Naive thymus-derived CD4-positive, alpha-beta T cell (primary cell): ENCODE measurements around the gene NRIP1. TPM values are rescaled to one million over a fixed set of nuclear protein-coding genes. Genes with fewer than 3 reads are reported as not detected.
"Not testable (repeated sequence)": the region's sequence is repeated elsewhere in the genome, so short reads cannot be mapped to it uniquely, and the experiment has no call there.

Source experiments
- ATAC-seq: fragments of 150-1000 bp; cut with Tn5 transposase; 2 replicates; pipeline ENCODE4 v1.10.0; 2021; ENCODE audit warnings: mild to moderate bottlenecking, moderate library complexity
- CTCF ChIA-PET: fragments of 350-600 bp; sonication (Branson Sonifier 250); formaldehyde crosslinking; loops from one replicate; lab custom pipeline; 2021; ENCODE audit warnings: antibody characterized with exemption; lab: Charles Lee
- POLR2A ChIA-PET: fragments of 350-600 bp; sonication (Branson Sonifier 250); formaldehyde crosslinking; loops from one replicate; lab custom pipeline; 2021; ENCODE audit warnings: antibody characterized with exemption, inconsistent platforms; lab: Charles Lee
- DNase-seq, 9 donors: peaks; one replicate each; pipeline versions ENCODE4 v3.0.0 to v3.0.0-alpha.2; 2020 to 2022; ENCODE audit warnings: mixed read lengths in 1 of 9
- H3K27ac ChIP-seq: one replicate; pipeline ENCODE4 v1.7.0; 2013; ENCODE audit warnings: mild to moderate bottlenecking, low read depth, low read length, moderate library complexity
- H3K27me3 ChIP-seq, 2 donors: one replicate each; pipeline ENCODE4 v1.7.0; 2013; ENCODE audit warnings: low read length in 2 of 2, mild to moderate bottlenecking in 2 of 2, moderate library complexity in 2 of 2; ENCODE audit not compliant: control insufficient read depth in 2 of 2, insufficient read depth in 2 of 2
- H3K36me3 ChIP-seq, 3 experiments: 1 replicate in 2 of 3; 2 replicates in 1 of 3; pipeline ENCODE4 v1.7.0; 2013; ENCODE audit warnings: low read length in 3 of 3, mild to moderate bottlenecking in 3 of 3, moderate library complexity in 1 of 3; ENCODE audit not compliant: insufficient read depth in 3 of 3, control insufficient read depth in 2 of 3
- H3K4me1 ChIP-seq, 2 donors: one replicate each; pipeline ENCODE4 v1.7.0; 2013; ENCODE audit warnings: low read length in 2 of 2, mild to moderate bottlenecking in 2 of 2, moderate library complexity in 1 of 2; ENCODE audit not compliant: control insufficient read depth in 2 of 2, insufficient read depth in 2 of 2
- H3K4me3 ChIP-seq: 2 replicates; pipeline ENCODE4 v1.7.0; 2013; ENCODE audit warnings: mild to moderate bottlenecking, low read length
- H3K9me3 ChIP-seq, 3 experiments: 1 replicate in 2 of 3; 2 replicates in 1 of 3; pipeline ENCODE4 v1.7.0; 2013; ENCODE audit warnings: low read length in 3 of 3; ENCODE audit not compliant: control insufficient read depth in 2 of 3
- H3K27ac Mint-ChIP-seq, 9 donors: one replicate each; pipeline ENCODE4 v1.8.0; 2020 to 2022; ENCODE audit warnings: mixed read lengths in 9 of 9, mild to moderate bottlenecking in 8 of 9, moderate library complexity in 5 of 9, inconsistent platforms in 2 of 9
- H3K27me3 Mint-ChIP-seq, 5 donors: one replicate each; pipeline ENCODE4 v1.8.0; 2021 to 2022; ENCODE audit warnings: mixed read lengths in 5 of 5, mild to moderate bottlenecking in 1 of 5
- H3K36me3 Mint-ChIP-seq, 5 donors: one replicate each; pipeline ENCODE4 v1.8.0; 2020 to 2022; ENCODE audit warnings: mixed read lengths in 5 of 5, mild to moderate bottlenecking in 3 of 5, inconsistent platforms in 1 of 5
- H3K4me1 Mint-ChIP-seq, 7 donors: one replicate each; pipeline ENCODE4 v1.8.0; 2020 to 2022; ENCODE audit warnings: mixed read lengths in 7 of 7, mild to moderate bottlenecking in 3 of 7, inconsistent platforms in 1 of 7
- H3K4me3 Mint-ChIP-seq, 10 donors: one replicate each; pipeline ENCODE4 v1.8.0; 2020 to 2022; ENCODE audit warnings: mild to moderate bottlenecking in 10 of 10, mixed read lengths in 10 of 10, moderate library complexity in 6 of 10, inconsistent platforms in 2 of 10
- H3K9me3 Mint-ChIP-seq, 11 donors: one replicate each; pipeline ENCODE4 v1.8.0; 2020 to 2022; ENCODE audit warnings: mixed read lengths in 11 of 11, mild to moderate bottlenecking in 4 of 11, inconsistent platforms in 1 of 11, moderate library complexity in 1 of 11
- intact Hi-C, 2 donors: fragments of 100-400 bp; cut with micrococcal nuclease; formaldehyde crosslinking; loops; one replicate each; pipeline ENCODE4 v1.15.1; 2023
- polyA plus RNA-seq, 2 donors: library from polyadenylated mRNA; unstranded; fragments of 300-500 nt; fragmentation: Illumina TruSeq; gene quantifications; one replicate each; pipeline ENCODE4 v1.2.3, GENCODE V29; 2021
- total RNA-seq, 6 experiments: library from RNA in 5 of 6; stranded (reverse) in 5 of 6; gene quantifications; 1 replicate in 5 of 6; 2 replicates in 1 of 6; pipeline ENCODE4 v1.2.3 and lab custom pipeline; 2021 to 2026

Gene NRIP1
- total and polyA plus RNA-seq, 7 experiments from 2014 or later: 13.8 to 42.6 (median 35.2) TPM

GRCh38 chr21:15031362-15031761 is 33.4 kb downstream of the NRIP1 start:
- Mint-ChIP-seq H3K36me3 (peaks cover 0 to 12% (median 7%) of the 10 kb centered on the region in 5 donors), H3K4me1 (peaks cover 3 to 72% (median 56%) of the 10 kb centered on the region in 7 donors)
- DNase-seq, H3K27ac Mint-ChIP-seq, intact Hi-C loops, H3K4me3 ChIP-seq, H3K9me3 ChIP-seq, H3K4me3 Mint-ChIP-seq, ATAC-seq, H3K36me3 ChIP-seq, CTCF ChIA-PET, H3K27ac ChIP-seq, H3K9me3 Mint-ChIP-seq, H3K4me1 ChIP-seq, H3K27me3 ChIP-seq, H3K27me3 Mint-ChIP-seq: not testable (repeated sequence)
- POLR2A ChIA-PET: interaction anchor here (1.0 kb wide), 1 partner anchor 12 kb away, joined by 4 read pairs; no protein-coding TSS in a partner anchor

- intact Hi-C loops, H3K9me3 ChIP-seq, H3K4me1 ChIP-seq, ATAC-seq, CTCF ChIA-PET, H3K4me3 ChIP-seq, H3K9me3 Mint-ChIP-seq, H3K27me3 Mint-ChIP-seq, H3K36me3 ChIP-seq, H3K27me3 ChIP-seq, H3K27ac ChIP-seq, POLR2A ChIA-PET, H3K27ac Mint-ChIP-seq, DNase-seq, H3K4me3 Mint-ChIP-seq: not testable (repeated sequence)
- Mint-ChIP-seq H3K36me3 (peaks cover 0 to 12% (median 8%) of the 10 kb centered on the region in 5 donors), H3K4me1 (peaks cover 3 to 69% (median 53%) of the 10 kb centered on the region in 7 donors)
Observed at GRCh38 chr21:15030861-15031260, 33.9 kb downstream of the NRIP1 start.

GRCh38 chr21:15029077-15029476 is 35.7 kb downstream of the NRIP1 start:
- intact Hi-C loops: no loop called here
- no peaks in the 10 kb centered on the region for H3K27me3 ChIP-seq
- no peaks in the 10 kb centered on the region for H3K9me3 ChIP-seq
- H3K4me3 Mint-ChIP-seq: no peak overlapping the region
- no peaks in the 10 kb centered on the region for H3K27me3 Mint-ChIP-seq
- CTCF ChIA-PET: no interaction called here
- no peak for DNase-seq
- H3K4me1 ChIP-seq: no peaks in the 10 kb centered on the region
- no peak overlapping the region for H3K4me3 ChIP-seq
- no peaks in the 10 kb centered on the region for H3K36me3 ChIP-seq
- peaks cover 0 to 64% (median 51%) of the 10 kb centered on the region in 7 donors for H3K4me1 Mint-ChIP-seq
- POLR2A ChIA-PET: interaction anchor here (0.5 to 1.4 kb wide), 3 partner anchors 23 to 93 kb away, joined by 3 read pairs; no protein-coding TSS in a partner anchor
- no peak overlapping the region for H3K27ac ChIP-seq
- no peak for ATAC-seq
- H3K27ac Mint-ChIP-seq: peak overlapping the region in 2 of 9 donors; percentile 1 to 18
- H3K9me3 Mint-ChIP-seq: peaks cover 0 to 1% (median 0%) of the 10 kb centered on the region in 11 donors
- peaks cover 5 to 25% (median 18%) of the 10 kb centered on the region in 5 donors for H3K36me3 Mint-ChIP-seq

GRCh38 chr21:15028186-15028585 is 36.6 kb downstream of the NRIP1 start:
- intact Hi-C loops: no loop called here
- H3K4me1 ChIP-seq: no peaks in the 10 kb centered on the region
- Mint-ChIP-seq H3K27me3 (no peaks in the 10 kb centered on the region), H3K9me3 (peaks cover 0 to 1% (median 0%) of the 10 kb centered on the region in 11 donors), H3K27ac (peak overlapping the region in 1 of 9 donors; percentile 2), H3K36me3 (peaks cover 5 to 25% (median 21%) of the 10 kb centered on the region in 5 donors), H3K4me1 (peaks cover 0 to 57% (median 53%) of the 10 kb centered on the region in 7 donors), H3K4me3 (no peak overlapping the region)
- DNase-seq: no peak
- no peaks in the 10 kb centered on the region for H3K9me3 ChIP-seq
- H3K27me3 ChIP-seq: no peaks in the 10 kb centered on the region
- no peaks in the 10 kb centered on the region for H3K36me3 ChIP-seq
- ChIA-PET POLR2A (interaction anchor here (1.5 kb wide), 1 partner anchor 37 kb away, joined by 4 read pairs; the partner anchor contains the start of gene NRIP1), CTCF (no interaction called here)
- H3K27ac ChIP-seq: no peak overlapping the region
- ATAC-seq: peak; percentile 48
- no peak overlapping the region for H3K4me3 ChIP-seq

- Mint-ChIP-seq H3K27me3 (no peaks in the 10 kb centered on the region), H3K27ac (no peak overlapping the region), H3K4me3 (no peak overlapping the region), H3K9me3 (peaks cover 0 to 2% (median 0%) of the 10 kb centered on the region in 11 donors), H3K4me1 (peaks cover 0 to 60% (median 52%) of the 10 kb centered on the region in 7 donors), H3K36me3 (peaks cover 5 to 30% (median 22%) of the 10 kb centered on the region in 5 donors)
- DNase-seq (no peak), ATAC-seq (no peak)
- Histone ChIP-seq H3K27ac (no peak overlapping the region), H3K4me1 (no peaks in the 10 kb centered on the region), H3K36me3 (no peaks in the 10 kb centered on the region), H3K4me3 (no peak overlapping the region), H3K9me3 (no peaks in the 10 kb centered on the region), H3K27me3 (no peaks in the 10 kb centered on the region)
- ChIA-PET CTCF (no interaction called here), POLR2A (interaction anchor here (1.5 kb wide), 1 partner anchor 38 kb away, joined by 4 read pairs; the partner anchor contains the start of gene NRIP1)
- intact Hi-C loops: no loop called here
Observed at GRCh38 chr21:15027056-15027455, 37.7 kb downstream of the NRIP1 start.

- ATAC-seq (no peak), DNase-seq (no peak)
- intact Hi-C loops: no loop called here
- no peaks in the 10 kb centered on the region for H3K9me3 ChIP-seq
- H3K36me3 ChIP-seq: no peaks in the 10 kb centered on the region
- peaks cover 5 to 32% (median 24%) of the 10 kb centered on the region in 5 donors for H3K36me3 Mint-ChIP-seq
- H3K27ac Mint-ChIP-seq: no peak overlapping the region
- peaks cover 0 to 6% (median 0%) of the 10 kb centered on the region in 11 donors for H3K9me3 Mint-ChIP-seq
- peaks cover 3 to 63% (median 56%) of the 10 kb centered on the region in 7 donors for H3K4me1 Mint-ChIP-seq
- no peaks in the 10 kb centered on the region for H3K27me3 ChIP-seq
- H3K27me3 Mint-ChIP-seq: no peaks in the 10 kb centered on the region
- no peaks in the 10 kb centered on the region for H3K4me1 ChIP-seq
- no peak overlapping the region for H3K4me3 ChIP-seq
- CTCF ChIA-PET: no interaction called here
- H3K4me3 Mint-ChIP-seq: no peak overlapping the region
- no peak overlapping the region for H3K27ac ChIP-seq
- POLR2A ChIA-PET: no interaction called here
Observed at GRCh38 chr21:15026370-15026769, 38.4 kb downstream of the NRIP1 start.

GRCh38 chr21:15023776-15024175 is 41.0 kb downstream of the NRIP1 start:
- Histone ChIP-seq H3K36me3 (no peaks in the 10 kb centered on the region), H3K27me3 (no peaks in the 10 kb centered on the region), H3K4me3 (no peak overlapping the region), H3K4me1 (no peaks in the 10 kb centered on the region), H3K27ac (no peak overlapping the region), H3K9me3 (no peaks in the 10 kb centered on the region)
- H3K27ac Mint-ChIP-seq: no peak overlapping the region
- peaks cover 11 to 67% (median 57%) of the 10 kb centered on the region in 7 donors for H3K4me1 Mint-ChIP-seq
- intact Hi-C loops: no loop called here
- no peak overlapping the region for H3K4me3 Mint-ChIP-seq
- H3K9me3 Mint-ChIP-seq: peaks cover 0 to 6% (median 0%) of the 10 kb centered on the region in 11 donors
- peaks cover 5 to 34% (median 16%) of the 10 kb centered on the region in 5 donors for H3K36me3 Mint-ChIP-seq
- POLR2A ChIA-PET: interaction anchor here (0.6 kb wide), 1 partner anchor 712 kb away, joined by 3 read pairs; no protein-coding TSS in a partner anchor
- ATAC-seq (no peak), DNase-seq (no peak)
- CTCF ChIA-PET: no interaction called here
- H3K27me3 Mint-ChIP-seq: no peaks in the 10 kb centered on the region
